GM12878 (cell line): ENCODE measurements around the gene HSBP1L1. TPM values are rescaled to one million over a fixed set of nuclear protein-coding genes. Genes with fewer than 3 reads are reported as not detected.

Experiments
- CTCF ChIP-seq, 3 experiments: IDR thresholded peaks in 2 of 3; conservative IDR thresholded peaks in 1 of 3; 2 replicates each; pipeline ENCODE4 v1.5.1; 2011; ENCODE audit warnings: low read depth in 3 of 3, low read length in 3 of 3, mild to moderate bottlenecking in 3 of 3, control low read depth in 2 of 3, moderate library complexity in 2 of 3, inconsistent platforms in 1 of 3, mixed read lengths in 1 of 3; ENCODE audit not compliant: control insufficient read depth in 2 of 3, insufficient read depth in 1 of 3; ENCODE audit errors: extremely low read depth in 1 of 3
- FOXM1 ChIP-seq: IDR thresholded peaks from 2 replicates; pipeline ENCODE4 v1.6.1; 2012; ENCODE audit warnings: low read depth, mild to moderate bottlenecking, inconsistent platforms, low read length, moderate library complexity
- IRF3 ChIP-seq: fragments of 450-650 bp; IDR thresholded peaks from 2 replicates; pipeline ENCODE4 v1.6.1; 2014; ENCODE audit warnings: mild to moderate bottlenecking
- JUND ChIP-seq: IDR thresholded peaks from 2 replicates; pipeline ENCODE4 v1.6.1; 2012; ENCODE audit warnings: low read depth, mild to moderate bottlenecking, low read length, improper control_type of control experiment, moderate library complexity
- KAT2A ChIP-seq: conservative IDR thresholded peaks from 2 replicates; pipeline ENCODE4 v1.6.1; 2011; ENCODE audit warnings: low read depth, low read length; ENCODE audit not compliant: control insufficient read depth
- NR2C2 ChIP-seq: IDR thresholded peaks from 2 replicates; pipeline ENCODE4 v1.6.1; 2011; ENCODE audit warnings: borderline replicate concordance, low read depth; ENCODE audit not compliant: control insufficient read depth, insufficient read length
- POLR2A ChIP-seq: IDR thresholded peaks from 2 replicates; pipeline ENCODE4 v1.6.1; 2011; ENCODE audit warnings: low read depth, mild to moderate bottlenecking, low read length
- POLR2AphosphoS5 ChIP-seq: IDR thresholded peaks from 2 replicates; pipeline ENCODE4 v1.6.1; 2011; ENCODE audit warnings: mild to moderate bottlenecking, low read length, inconsistent platforms
- RB1 ChIP-seq: fragments of 450-650 bp; formaldehyde crosslinking; IDR thresholded peaks from 2 replicates; pipeline ENCODE4 v1.6.1; 2017; ENCODE audit warnings: mild to moderate bottlenecking, borderline replicate concordance
- SP1 ChIP-seq: IDR thresholded peaks from one replicate; pipeline ENCODE4 v1.6.1; 2011; ENCODE audit warnings: low read depth, low read length
- SPI1 ChIP-seq: IDR thresholded peaks from 2 replicates; pipeline ENCODE4 v1.6.1; 2011; ENCODE audit warnings: low read depth, mild to moderate bottlenecking, low read length, moderate library complexity, borderline replicate concordance; ENCODE audit not compliant: insufficient read depth
- SRF ChIP-seq, 2 experiments: IDR thresholded peaks; 2 replicates each; pipeline ENCODE4 v1.6.1; 2011; ENCODE audit warnings: low read depth in 2 of 2, low read length in 2 of 2, mild to moderate bottlenecking in 1 of 2, moderate library complexity in 1 of 2
- TBL1XR1 ChIP-seq: IDR thresholded peaks from 2 replicates; pipeline ENCODE4 v1.6.1; 2012; ENCODE audit warnings: low read depth, low read length, improper control_type of control experiment
- TCF12 ChIP-seq: IDR thresholded peaks from 2 replicates; pipeline ENCODE4 v1.6.1; 2011; ENCODE audit warnings: low read depth, mild to moderate bottlenecking, low read length
- USF2 ChIP-seq: IDR thresholded peaks from 2 replicates; pipeline ENCODE4 v1.6.1; 2011; ENCODE audit warnings: low read depth, low read length, improper control_type of control experiment, borderline replicate concordance
- WRNIP1 ChIP-seq: IDR thresholded peaks from 2 replicates; pipeline ENCODE4 v1.6.1; 2011; ENCODE audit warnings: low read depth, low read length, improper control_type of control experiment, borderline replicate concordance
- polyA plus RNA-seq, 11 experiments: library from polyadenylated mRNA; depleted of rRNA in 4 of 11; unstranded in 6 of 11; stranded (reverse) in 5 of 11; fragments of >200 nt; fragmentation: Nextera tagmentation in 4 of 11; fragmentation: Illumina TruSeq in 1 of 11; extraction: Ambion mirVana in 4 of 11; extraction: Trizol in 1 of 11; gene quantifications; 1 replicate in 1 of 11; 2 replicates in 10 of 11; pipeline versions ENCODE4 v1.2.1 to v1.2.3, GENCODE V29; 2011 to 2016; ENCODE audit warnings: inconsistent platforms in 2 of 11, missing spikeins in 2 of 11, low read depth in 1 of 11
- total RNA-seq, 4 experiments: library from RNA; depleted of rRNA in 3 of 4; stranded (reverse); fragments of >200 nt in 3 of 4; fragmentation: Illumina TruSeq in 1 of 4; extraction: Trizol in 1 of 4; gene quantifications; 2 replicates each; pipeline versions ENCODE4 v1.2.1 to v1.2.3, GENCODE V29; 2013 to 2021
- TF ChIP-seq, protein P1 (sequence below): fragments of 450-650 bp; IDR thresholded peaks from 2 replicates; pipeline ENCODE4 v1.6.1; 2018; ENCODE audit warnings: borderline replicate concordance, mild to moderate bottlenecking; ENCODE audit not compliant: partially characterized antibody
- TF ChIP-seq, protein P2 (sequence below): IDR thresholded peaks from 2 replicates; pipeline ENCODE4 v1.6.1; 2011; ENCODE audit warnings: borderline replicate concordance, low read depth, mild to moderate bottlenecking, moderate library complexity, mixed read lengths, low read length; ENCODE audit not compliant: insufficient read depth; ENCODE audit errors: extremely low read length

Gene HSBP1L1
- total and polyA plus RNA-seq, 10 of the 15 experiments (the other 5 are each of a cell fraction or from before 2014, with no cell fraction given): 0.97 to 14.0 (median 6.9) TPM; not detected in 1

GRCh38 chr18:79962835-79963657 lies 1.4 kb upstream of the HSBP1L1 start (continued):
- TF ChIP-seq, protein P1, sequence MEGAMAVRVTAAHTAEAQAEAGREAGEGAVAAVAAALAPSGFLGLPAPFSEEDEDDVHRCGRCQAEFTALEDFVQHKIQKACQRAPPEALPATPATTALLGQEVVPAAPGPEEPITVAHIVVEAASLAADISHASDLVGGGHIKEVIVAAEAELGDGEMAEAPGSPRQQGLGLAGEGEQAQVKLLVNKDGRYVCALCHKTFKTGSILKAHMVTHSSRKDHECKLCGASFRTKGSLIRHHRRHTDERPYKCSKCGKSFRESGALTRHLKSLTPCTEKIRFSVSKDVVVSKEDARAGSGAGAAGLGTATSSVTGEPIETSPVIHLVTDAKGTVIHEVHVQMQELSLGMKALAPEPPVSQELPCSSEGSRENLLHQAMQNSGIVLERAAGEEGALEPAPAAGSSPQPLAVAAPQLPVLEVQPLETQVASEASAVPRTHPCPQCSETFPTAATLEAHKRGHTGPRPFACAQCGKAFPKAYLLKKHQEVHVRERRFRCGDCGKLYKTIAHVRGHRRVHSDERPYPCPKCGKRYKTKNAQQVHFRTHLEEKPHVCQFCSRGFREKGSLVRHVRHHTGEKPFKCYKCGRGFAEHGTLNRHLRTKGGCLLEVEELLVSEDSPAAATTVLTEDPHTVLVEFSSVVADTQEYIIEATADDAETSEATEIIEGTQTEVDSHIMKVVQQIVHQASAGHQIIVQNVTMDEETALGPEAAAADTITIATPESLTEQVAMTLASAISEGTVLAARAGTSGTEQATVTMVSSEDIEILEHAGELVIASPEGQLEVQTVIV: no peak
- no peak for TF ChIP-seq TCF12
- TF ChIP-seq POLR2AphosphoS5: peak; percentile 25; the same call in 1 of the 2 replicates
- TF ChIP-seq JUND: no peak
- no peak for TF ChIP-seq KAT2A
- TF ChIP-seq SPI1: no peak
- TF ChIP-seq WRNIP1: no peak
- TF ChIP-seq USF2: no peak
- TF ChIP-seq TBL1XR1: no peak; the same call in 1 of the 2 replicates
- TF ChIP-seq SP1: no peak
- TF ChIP-seq CTCF (IDR thresholded peaks at IDR 0.05 in 2 of 3, conservative IDR thresholded peaks at IDR 0.05 in 1 of 3; ENCODE audit: control insufficient read depth in 2 of 3, extremely low read depth in 1 of 3, insufficient read depth in 1 of 3, low read depth in 3 of 3, low read length in 3 of 3): peak; percentile 58 to 72 (median 70)
- 0 out of 4 replicates have a peak, but pooled peaks of 1 of the 2 experiments have one; percentile 11 for TF ChIP-seq SRF (IDR thresholded peaks at IDR 0.05; ENCODE audit: low read depth in 2 of 2, low read length in 2 of 2)
- TF ChIP-seq NR2C2: no peak
- no peak for TF ChIP-seq IRF3
- TF ChIP-seq POLR2A: peak; percentile 49; the same call in 1 of the 2 replicates
- 0 out of 2 replicates have a peak, but pooled peaks have one; percentile 24 for TF ChIP-seq RB1
- TF ChIP-seq FOXM1: peak; percentile 89
- TF ChIP-seq, protein P2, sequence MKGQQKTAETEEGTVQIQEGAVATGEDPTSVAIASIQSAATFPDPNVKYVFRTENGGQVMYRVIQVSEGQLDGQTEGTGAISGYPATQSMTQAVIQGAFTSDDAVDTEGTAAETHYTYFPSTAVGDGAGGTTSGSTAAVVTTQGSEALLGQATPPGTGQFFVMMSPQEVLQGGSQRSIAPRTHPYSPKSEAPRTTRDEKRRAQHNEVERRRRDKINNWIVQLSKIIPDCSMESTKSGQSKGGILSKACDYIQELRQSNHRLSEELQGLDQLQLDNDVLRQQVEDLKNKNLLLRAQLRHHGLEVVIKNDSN: no peak
